HL-60 (cell line): ENCODE results near the gene AMPD1.

Source experiments
- DNase-seq, 2 experiments: peaks; one replicate each; pipeline ENCODE4 v3.0.0-alpha.2; 2010 to 2020; ENCODE audit warnings: low read depth in 1 of 2, low spot score in 1 of 2
- H3K27ac ChIP-seq: fragments of 250-450 bp; sonication (Bioruptor Pico); replicated peaks from 2 replicates; pipeline ENCODE4 v1.5.1; 2020; ENCODE audit warnings: mild to moderate bottlenecking, moderate library complexity
- H3K27me3 ChIP-seq: fragments of 250-450 bp; sonication (Bioruptor Pico); 2 replicates; pipeline ENCODE4 v1.5.1; 2021; ENCODE audit warnings: mild to moderate bottlenecking, moderate library complexity; ENCODE audit not compliant: insufficient read depth, poor library complexity, severe bottlenecking
- H3K4me3 ChIP-seq: replicated peaks from 2 replicates; pipeline ENCODE4 v1.5.1; 2011; ENCODE audit warnings: mild to moderate bottlenecking, control low read depth, low read length; ENCODE audit not compliant: insufficient read depth
- CTCF ChIP-seq: IDR thresholded peaks from one replicate; pipeline ENCODE4 v1.5.1; 2011; ENCODE audit warnings: low read length, control low read depth, inconsistent platforms; ENCODE audit not compliant: insufficient read depth
- GABPA ChIP-seq: IDR thresholded peaks from 2 replicates; pipeline ENCODE4 v1.6.1; 2012; ENCODE audit warnings: low read depth
- POLR2AphosphoS5 ChIP-seq: IDR thresholded peaks from 2 replicates; pipeline ENCODE4 v1.6.1; 2012; ENCODE audit warnings: low read depth
- REST ChIP-seq: IDR thresholded peaks from 2 replicates; pipeline ENCODE4 v1.6.1; 2012; ENCODE audit warnings: low read depth; ENCODE audit not compliant: insufficient replicate concordance
- SPI1 ChIP-seq: IDR thresholded peaks from 2 replicates; pipeline ENCODE4 v1.6.1; 2012; ENCODE audit warnings: low read depth, mild to moderate bottlenecking, borderline replicate concordance

AMPD1 gene

GRCh38 chr1:114710360-114710759 is 15.0 kb upstream of the AMPD1 start:
- Histone ChIP-seq H3K4me3 (no peak overlapping the region), H3K27me3 (no peaks in the 10 kb centered on the region), H3K27ac (no peak overlapping the region)
- no peak for DNase-seq
- TF ChIP-seq REST, result no peak
- TF ChIP-seq GABPA, result no peak
- TF ChIP-seq CTCF, result no peak
- TF ChIP-seq POLR2AphosphoS5, result no peak
- TF ChIP-seq SPI1, result no peak

GRCh38 chr1:114707604-114708003 is 12.3 kb upstream of the AMPD1 start:
- no peak overlapping the region for H3K27ac ChIP-seq
- no peak overlapping the region for H3K4me3 ChIP-seq
- no peak for DNase-seq
- H3K27me3 ChIP-seq, result no peaks in the 10 kb centered on the region
- TF ChIP-seq SPI1, result no peak
- TF ChIP-seq CTCF, result no peak
- TF ChIP-seq POLR2AphosphoS5, result no peak
- TF ChIP-seq GABPA, result no peak
- TF ChIP-seq REST, result no peak

GRCh38 chr1:114703242-114703641 is 7.9 kb upstream of the AMPD1 start:
- H3K27ac ChIP-seq, result no peak overlapping the region
- no peaks in the 10 kb centered on the region for H3K27me3 ChIP-seq
- DNase-seq, result no peak
- no peak for TF ChIP-seq POLR2AphosphoS5
- TF ChIP-seq CTCF, result no peak
- TF ChIP-seq REST, result no peak
- TF ChIP-seq SPI1, result no peak
- no peak for TF ChIP-seq GABPA
- H3K4me3 ChIP-seq, result no peak overlapping the region
